Measurements from ENCODE around the gene IRF4.

Gene IRF4

DNA sequence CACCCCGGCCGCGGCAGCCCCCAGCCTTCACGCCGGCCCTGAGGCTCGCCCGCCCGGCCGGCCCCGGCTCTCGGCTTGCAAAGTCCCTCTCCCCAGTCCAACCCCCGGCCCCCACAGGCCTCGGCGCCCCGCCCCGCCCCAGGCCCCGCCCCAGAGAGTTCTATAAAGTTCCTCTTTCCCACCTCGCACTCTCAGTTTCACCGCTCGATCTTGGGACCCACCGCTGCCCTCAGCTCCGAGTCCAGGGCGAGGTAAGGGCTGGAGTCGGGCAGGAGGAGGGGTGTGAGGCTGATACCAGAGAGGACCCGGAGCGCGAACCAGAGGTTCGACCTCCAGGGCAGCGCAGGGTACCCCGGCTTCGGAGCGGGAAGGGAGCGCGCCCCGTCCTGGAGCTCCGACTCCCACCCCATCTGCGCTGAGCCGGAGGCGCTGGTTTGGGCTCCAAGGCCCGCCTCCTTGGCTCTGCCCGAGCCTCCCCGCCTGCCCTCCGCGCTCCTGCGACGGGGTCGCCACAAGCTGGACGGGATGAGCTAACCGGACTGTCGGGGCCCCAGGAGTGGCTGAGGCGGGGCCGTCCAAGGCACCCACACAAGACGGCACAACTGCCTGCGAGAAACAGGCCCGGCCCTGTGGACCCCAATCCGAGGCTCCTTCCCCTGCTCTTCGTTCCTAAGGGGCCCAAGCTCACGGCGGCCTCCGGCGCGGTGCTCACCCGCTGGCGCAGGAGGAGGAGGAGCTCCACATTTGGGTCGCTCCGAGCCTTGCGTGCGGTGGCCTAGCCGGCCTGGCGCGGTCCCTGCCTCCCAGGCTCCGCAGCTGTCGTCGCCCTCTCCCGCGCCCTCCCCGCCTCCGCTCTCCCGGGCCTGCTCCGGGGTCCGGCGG, at the start of gene IRF4:
TSS of gene IRF4 (plus strand) at position 194 of the 882 bp plus-strand sequence. CDS start 1,401 bp downstream, outside the sequence.
- peak; percentile 68 for DNase-seq (ENCODE audit: low spot score)

- DNase-seq (ENCODE audit: low spot score), result no peak
Measured at GRCh38 chr6:341914-342831, 49.4 kb upstream of the IRF4 start.

- DNase-seq (ENCODE audit: low spot score), result no peak
Measured at GRCh38 chr6:342832-343179, 48.7 kb upstream of the IRF4 start.

- DNase-seq (ENCODE audit: low spot score), result no peak
Measured at GRCh38 chr6:343226-343935, 48.2 kb upstream of the IRF4 start.

DNA sequence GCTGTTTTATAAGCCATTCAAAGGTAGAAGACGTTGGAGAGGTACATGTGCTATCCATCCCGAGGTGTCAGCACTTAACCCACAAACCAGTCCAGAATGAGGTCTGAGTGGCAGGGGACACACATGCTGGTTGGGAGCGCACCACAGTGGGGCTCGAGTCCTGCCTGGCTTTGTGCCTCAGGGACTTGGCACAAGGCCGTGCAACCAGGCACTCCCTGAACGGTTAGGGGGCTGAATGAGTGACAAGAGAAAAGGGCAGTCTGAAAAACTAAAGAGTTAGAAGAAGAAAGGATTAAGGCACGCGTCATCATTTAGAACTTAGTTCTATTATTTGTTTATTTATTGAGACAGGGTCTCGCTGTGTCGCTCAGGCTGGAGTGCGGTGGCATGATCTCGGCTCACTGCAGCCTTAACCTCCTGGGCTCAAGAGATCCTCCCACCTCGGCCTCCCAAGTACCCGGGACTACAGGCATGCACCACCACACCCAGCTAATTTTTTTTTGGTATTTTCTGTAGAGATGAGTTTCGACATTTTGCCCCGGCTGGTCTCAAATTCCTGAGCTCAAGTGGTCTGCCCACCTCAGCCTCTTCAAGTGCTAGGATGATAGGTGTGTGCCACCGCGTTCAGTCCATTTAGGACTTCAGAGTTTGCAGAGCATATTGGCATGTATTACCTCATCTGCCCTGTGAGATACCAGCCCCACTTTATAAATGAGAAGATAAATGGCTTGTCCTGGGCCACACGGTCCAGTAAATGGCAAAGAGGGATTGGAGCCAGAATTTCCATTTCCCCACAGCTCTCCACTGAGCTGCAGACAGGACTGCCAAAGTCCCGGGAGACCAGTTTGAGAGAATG, 47.4 kb upstream of the IRF4 start:
- DNase-seq (ENCODE audit: low spot score), result no peak

GRCh38 chr6:344816-345340, 46.7 kb upstream of the IRF4 start:
- DNase-seq (ENCODE audit: low spot score), result no peak

DNA sequence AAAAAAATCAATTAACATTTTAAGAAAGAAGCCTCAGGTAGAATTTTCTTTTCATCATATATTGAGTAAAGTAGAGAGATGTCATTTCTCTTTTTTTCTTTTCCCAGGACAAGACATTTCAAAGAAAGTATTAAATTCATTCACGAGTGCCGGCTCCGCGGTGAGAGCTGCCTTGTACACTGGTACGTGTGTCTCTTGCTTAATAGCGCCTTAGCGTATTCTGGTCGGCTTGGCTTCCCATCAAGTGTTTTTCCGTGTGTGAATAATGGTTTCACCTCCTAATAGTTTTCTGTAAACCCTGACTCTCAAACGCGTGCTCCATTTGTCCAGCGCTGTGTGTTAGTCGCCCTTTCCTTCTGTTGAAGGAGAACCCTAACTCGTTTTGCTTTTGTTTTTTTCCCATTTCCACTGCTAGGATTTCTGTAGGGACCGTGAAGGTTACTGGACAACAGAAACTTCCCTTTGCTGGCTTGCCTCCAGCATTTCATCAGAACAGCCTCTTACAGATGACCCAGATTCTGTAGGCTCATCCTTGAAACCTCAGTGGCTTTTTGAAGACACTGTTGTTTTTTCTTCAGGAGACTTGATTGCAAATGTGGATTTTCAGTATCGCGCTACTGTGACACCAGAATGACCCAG, 45.7 kb upstream of the IRF4 start:
- DNase-seq (ENCODE audit: low spot score), result no peak

- DNase-seq (ENCODE audit: low spot score), result no peak
Measured at GRCh38 chr6:346386-347030, 45.0 kb upstream of the IRF4 start.

DNA sequence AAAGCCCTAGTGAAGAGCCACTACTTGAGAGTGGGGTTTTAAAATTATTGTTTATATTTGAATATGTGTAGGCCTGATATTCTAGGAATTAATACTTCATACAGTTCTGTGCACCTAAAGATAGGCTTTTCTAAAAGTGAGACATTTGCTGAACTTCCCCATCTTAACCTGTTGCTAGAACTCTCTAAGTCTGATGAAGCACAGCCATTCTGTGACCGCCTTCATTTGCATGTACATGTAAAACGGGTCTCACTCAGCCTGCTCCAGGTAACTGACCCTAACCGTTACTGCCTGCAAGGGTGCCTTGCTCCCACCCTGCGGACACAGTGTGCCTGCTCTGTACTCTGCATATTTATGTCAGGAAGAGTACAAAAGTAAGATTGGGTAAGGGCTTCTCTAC, 44.3 kb upstream of the IRF4 start:
- DNase-seq (ENCODE audit: low spot score), result no peak

DNA sequence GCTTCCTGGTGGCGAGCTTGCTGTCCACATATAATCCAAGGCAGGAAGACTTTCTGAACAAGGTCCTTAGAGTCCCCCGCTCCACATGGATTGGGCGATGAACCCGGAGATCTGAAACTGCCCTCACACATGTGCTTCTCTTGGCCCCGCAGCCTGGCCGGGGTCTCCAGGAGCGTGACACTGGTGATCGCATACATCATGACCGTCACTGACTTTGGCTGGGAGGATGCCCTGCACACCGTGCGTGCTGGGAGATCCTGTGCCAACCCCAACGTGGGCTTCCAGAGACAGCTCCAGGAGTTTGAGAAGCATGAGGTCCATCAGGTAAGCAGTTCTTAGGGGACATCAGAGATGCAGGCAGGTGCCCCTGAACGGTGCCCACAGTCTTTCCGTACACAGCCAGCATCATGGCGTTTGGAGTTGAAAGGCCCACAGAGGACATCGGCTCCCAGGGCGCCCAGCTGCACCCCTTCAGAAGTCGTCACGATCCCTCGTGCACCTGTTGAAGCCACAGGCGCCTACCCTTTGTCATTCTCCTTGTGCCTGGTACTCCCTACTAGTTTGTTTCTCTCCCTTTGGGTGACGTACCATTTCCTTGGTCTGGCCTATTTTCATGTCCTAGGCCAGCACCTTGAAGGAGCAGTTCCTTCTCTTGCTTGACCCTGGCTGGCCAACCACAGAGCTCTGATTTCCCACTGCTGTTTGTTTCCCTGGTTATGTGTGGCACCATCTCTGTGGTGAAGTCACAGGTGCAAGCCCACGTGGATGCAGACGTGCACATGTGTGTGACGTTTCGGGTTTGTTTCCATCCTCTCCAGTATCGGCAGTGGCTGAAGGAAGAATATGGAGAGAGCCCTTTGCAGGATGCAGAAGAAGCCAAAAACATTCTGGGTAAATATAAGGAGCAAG, 43.3 kb upstream of the IRF4 start:
- DNase-seq (ENCODE audit: low spot score), result no peak

- no peak for DNase-seq (ENCODE audit: low spot score)
Measured at GRCh38 chr6:348860-349396, 42.6 kb upstream of the IRF4 start.

DNA sequence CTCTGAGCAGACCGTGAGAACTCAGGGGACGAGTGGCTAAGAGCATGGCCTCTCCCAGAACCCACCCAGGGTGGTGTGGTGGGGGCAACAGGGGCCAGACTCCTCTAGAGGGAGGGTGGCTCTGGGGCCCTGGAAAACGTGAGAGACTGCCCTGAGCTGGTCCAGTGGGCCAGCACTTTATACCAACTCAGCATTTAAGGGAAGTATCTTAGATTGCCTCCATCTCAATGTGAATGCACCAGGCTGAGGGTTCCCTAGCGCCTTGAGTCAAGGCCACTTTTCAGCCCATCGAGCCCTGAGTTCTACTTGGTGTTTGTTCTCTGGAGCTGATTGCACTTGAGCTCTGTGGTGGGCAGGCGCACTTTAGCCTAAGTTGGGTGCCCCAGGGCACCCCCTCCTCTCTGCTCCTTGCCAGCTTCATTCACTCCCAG, 42.0 kb upstream of the IRF4 start:
- DNase-seq (ENCODE audit: low spot score), result no peak

DNA sequence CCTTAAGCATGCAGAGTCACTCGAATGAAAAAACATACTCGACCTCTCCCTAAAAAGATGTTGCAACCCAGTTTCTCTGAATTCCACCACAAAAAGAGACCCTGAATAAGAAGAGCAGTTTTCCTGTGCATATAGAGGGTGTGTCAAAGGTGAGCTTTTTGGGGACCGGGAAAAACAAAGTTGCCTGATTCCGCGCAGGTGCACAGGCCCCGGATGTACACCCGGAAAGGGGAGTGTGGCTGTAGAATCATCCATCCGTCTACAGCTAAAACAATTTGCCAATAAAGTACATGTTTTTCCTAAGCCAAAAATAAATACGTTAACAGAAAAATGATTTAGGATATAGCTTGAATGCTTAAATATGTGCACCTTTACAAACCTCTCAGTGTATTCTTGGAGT, 41.2 kb upstream of the IRF4 start:
- no peak for DNase-seq (ENCODE audit: low spot score)

DNA sequence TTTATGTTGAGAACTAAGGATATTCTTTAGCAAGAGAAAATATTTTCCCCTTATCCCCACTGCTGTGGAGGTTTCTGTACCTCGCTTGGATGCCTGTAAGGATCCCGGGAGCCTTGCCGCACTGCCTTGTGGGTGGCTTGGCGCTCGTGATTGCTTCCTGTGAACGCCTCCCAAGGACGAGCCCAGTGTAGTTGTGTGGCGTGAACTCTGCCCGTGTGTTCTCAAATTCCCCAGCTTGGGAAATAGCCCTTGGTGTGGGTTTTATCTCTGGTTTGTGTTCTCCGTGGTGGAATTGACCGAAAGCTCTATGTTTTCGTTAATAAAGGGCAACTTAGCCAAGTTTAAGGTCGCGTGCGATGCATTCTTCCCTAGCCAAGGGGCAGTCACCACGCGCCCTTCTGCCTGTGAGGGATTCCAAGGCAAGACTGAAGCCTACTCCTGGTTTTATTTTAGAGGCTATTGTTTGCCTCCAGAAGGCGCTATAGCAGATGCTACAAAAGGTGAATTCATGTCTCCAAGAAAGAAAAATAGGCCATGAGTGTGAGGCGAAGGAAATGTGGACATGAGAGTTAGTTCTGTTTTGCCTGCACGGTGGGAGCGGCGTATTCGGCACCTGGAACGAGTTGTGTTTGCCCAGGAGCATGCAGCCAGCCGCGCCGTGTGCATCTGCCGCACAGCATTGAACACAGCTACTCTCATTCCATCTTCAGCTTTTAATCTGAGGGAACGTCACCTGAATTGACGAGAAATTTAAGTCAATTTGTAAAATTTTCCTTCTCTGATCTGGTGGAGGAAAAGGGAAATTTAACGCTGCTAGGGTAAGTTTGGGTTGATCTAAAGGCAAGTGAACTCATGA, 40.3 kb upstream of the IRF4 start:
- DNase-seq (ENCODE audit: low spot score), result no peak

- no peak for DNase-seq (ENCODE audit: low spot score)
Measured at GRCh38 chr6:351867-352289, 39.7 kb upstream of the IRF4 start.

DNA sequence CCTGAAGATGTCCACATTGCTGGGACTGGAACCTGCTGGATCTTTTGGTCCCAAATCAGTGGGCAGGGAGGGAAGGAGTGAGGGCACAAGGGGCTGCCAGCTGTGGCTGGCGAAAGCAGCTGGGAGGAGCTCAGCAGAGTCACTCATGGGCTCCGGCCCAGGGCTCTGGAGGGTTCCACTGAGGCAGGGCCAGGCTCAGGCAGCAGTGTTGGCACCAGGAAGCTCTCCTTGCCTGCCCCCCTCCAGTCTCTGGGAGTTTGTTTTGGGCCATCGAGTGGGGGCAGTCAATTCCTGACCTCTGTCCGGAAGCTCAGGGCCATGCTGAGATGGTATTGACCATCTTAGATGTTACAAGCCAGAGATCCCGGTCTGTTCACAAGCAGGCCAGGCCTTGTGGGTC, 39.1 kb upstream of the IRF4 start:
- DNase-seq (ENCODE audit: low spot score), result no peak

GRCh38 chr6:352896-353470, 38.6 kb upstream of the IRF4 start:
- no peak for DNase-seq (ENCODE audit: low spot score)

Measured in iPS-NIHi11 (cell line).